Activated CD4-positive, alpha-beta T cell treated with anti-CD3 and anti-CD28 coated beads, Interleukin-2, amount 10 ng/mL, durations not matched to agents 7 days and 5 days (primary cell): ENCODE data around the gene MAML3. TPM values are rescaled to one million over a fixed set of nuclear protein-coding genes. Genes with fewer than 3 reads are reported as not detected.

ENCODE experiments used
- CTCF ChIA-PET: fragments of 350-600 bp; sonication (Branson Sonifier 250); formaldehyde crosslinking; loops from one replicate; lab custom pipeline; 2021; ENCODE audit warnings: antibody characterized with exemption; lab: Charles Lee
- POLR2A ChIA-PET: fragments of 350-600 bp; sonication (Branson Sonifier 250); formaldehyde crosslinking; loops from one replicate; lab custom pipeline; 2021; ENCODE audit warnings: antibody characterized with exemption; lab: Charles Lee
- DNase-seq: peaks from one replicate; pipeline ENCODE4 v3.0.0-alpha.2; 2020
- H3K27ac Mint-ChIP-seq: one replicate; pipeline ENCODE4 v1.8.0; 2021; ENCODE audit warnings: mild to moderate bottlenecking, moderate library complexity, mixed read lengths
- H3K27me3 Mint-ChIP-seq: one replicate; pipeline ENCODE4 v1.8.0; 2021; ENCODE audit warnings: mixed read lengths
- H3K36me3 Mint-ChIP-seq: one replicate; pipeline ENCODE4 v1.8.0; 2021; ENCODE audit warnings: low read depth, mixed read lengths
- H3K4me1 Mint-ChIP-seq: one replicate; pipeline ENCODE4 v1.8.0; 2021; ENCODE audit warnings: mixed read lengths
- H3K4me3 Mint-ChIP-seq: one replicate; pipeline ENCODE4 v1.8.0; 2021; ENCODE audit warnings: mild to moderate bottlenecking, moderate library complexity, mixed read lengths
- H3K9me3 Mint-ChIP-seq: one replicate; pipeline ENCODE4 v1.8.0; 2021; ENCODE audit warnings: mixed read lengths
- total RNA-seq, 2 experiments: library from RNA; stranded (reverse); gene quantifications; one replicate each; pipeline ENCODE4 v1.2.3, GENCODE V29; 2021

MAML3 gene
- total RNA-seq, 2 experiments from 2014 or later, result 2.0 to 2.2 TPM

DNA sequence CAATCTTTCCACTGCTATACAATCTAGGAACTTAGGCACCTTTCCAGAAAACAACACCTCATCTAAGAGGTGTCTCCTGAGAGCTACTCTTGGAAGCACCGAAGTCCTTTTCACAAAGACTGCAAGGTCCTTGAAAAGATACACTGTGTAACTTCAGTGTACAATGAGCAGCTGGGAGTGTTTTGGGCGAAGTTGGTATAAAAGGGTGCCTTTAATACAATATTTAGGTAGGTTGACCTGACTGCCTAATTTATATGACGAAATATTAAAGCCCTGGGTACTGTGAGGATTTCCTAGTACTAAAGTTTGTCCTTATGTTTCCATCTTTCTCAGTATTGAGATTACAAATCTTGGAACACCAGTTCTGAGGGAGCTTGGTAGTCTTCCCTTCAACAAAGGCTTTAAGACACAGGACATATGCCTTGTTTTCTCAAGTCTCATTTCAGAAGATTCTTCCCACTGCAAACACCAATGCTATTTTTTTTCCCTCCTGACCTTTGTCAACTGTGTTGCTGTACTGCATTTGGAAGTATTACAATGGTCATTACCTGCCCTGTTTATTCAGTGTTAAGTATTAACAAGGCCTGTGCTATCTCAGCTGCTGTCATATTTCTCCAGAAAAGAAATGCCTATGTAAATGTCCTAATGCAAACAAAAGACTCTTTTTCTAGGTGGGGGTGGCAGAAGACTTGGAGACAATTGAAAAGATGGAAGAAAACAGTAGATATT lies 134.2 kb downstream of the MAML3 start:
- no peaks in the 10 kb centered on the region for H3K27me3 Mint-ChIP-seq
- POLR2A ChIA-PET, result no interaction called here
- CTCF ChIA-PET, result interaction anchor here (0.7 to 1.1 kb wide), 2 partner anchors 47 to 203 kb away, joined by 4 to 6 read pairs; no protein-coding TSS in a partner anchor

DNA sequence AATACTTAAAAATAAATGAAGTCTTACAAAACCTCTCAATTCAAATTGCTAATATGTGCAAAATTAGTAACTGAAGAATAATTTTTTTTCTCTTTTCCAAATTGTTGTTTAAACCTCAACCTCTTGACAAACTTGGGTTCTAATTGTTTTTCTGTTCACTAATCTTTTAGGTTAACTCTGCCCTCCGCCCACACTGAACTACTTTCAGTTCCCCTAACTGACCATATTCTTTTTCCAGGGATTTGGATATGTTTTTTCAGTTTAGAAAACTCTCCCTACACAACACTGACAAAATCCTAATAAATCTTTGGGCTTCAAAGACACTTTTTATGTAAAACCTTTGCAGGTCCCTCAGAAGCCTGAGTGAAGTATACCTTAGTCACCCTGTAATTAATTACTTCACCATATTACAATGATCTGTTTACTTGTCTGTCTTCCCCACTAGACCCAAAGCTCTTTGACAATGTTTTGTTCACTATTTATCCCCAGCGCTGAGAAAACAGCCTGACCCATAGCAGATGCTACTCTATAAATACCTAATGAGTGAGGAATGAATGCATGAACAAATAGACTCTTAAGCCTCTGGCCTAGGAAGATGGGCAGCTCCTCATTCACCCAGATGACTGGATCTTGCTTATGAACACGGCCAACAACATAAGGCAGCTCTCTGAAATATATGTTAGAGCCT lies 134.9 kb downstream of the MAML3 start:
- no peak for DNase-seq
- Mint-ChIP-seq H3K36me3 (no peaks in the 10 kb centered on the region), H3K4me3 (no peak overlapping the region), H3K27me3 (peaks cover 4% of the 10 kb centered on the region), H3K27ac (no peak overlapping the region), H3K9me3 (no peaks in the 10 kb centered on the region), H3K4me1 (no peaks in the 10 kb centered on the region)
- CTCF ChIA-PET, result interaction anchor here (1.1 kb wide), 1 partner anchor 204 kb away, joined by 6 read pairs; no protein-coding TSS in a partner anchor
- POLR2A ChIA-PET, result interaction anchor here (0.6 kb wide), 1 partner anchor 23 kb away, joined by 3 read pairs; no protein-coding TSS in a partner anchor

More for the DNA sequence above, 134.2 kb downstream of the MAML3 start:
- Mint-ChIP-seq H3K9me3 (no peaks in the 10 kb centered on the region), H3K4me3 (no peak overlapping the region), H3K27ac (no peak overlapping the region), H3K4me1 (no peaks in the 10 kb centered on the region), H3K36me3 (no peaks in the 10 kb centered on the region)
- DNase-seq, result no peak

DNA sequence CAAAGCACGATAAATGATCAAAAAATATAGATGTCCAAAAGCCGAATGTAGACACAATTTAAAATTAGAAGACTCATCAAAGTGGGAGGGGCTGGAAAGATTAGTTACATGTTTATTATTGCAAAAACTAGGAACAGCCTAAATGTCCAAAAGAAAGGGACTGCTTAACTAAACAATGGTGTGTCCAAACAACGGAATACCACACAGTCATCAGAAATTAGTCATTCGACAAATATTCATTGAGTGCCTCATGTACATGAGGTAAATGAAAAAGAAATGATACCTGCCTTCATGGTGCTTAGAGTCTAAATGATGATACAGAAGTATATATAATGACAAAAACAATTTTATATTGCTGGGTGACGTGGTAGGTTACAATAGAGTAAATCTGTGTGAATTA lies 139.7 kb downstream of the MAML3 start:
- H3K27ac Mint-ChIP-seq, result no peak overlapping the region
- peaks cover 10% of the 10 kb centered on the region for H3K27me3 Mint-ChIP-seq
- no peak overlapping the region for H3K4me3 Mint-ChIP-seq
- peaks cover 8% of the 10 kb centered on the region for H3K4me1 Mint-ChIP-seq
- H3K36me3 Mint-ChIP-seq, result no peaks in the 10 kb centered on the region
- ChIA-PET POLR2A (no interaction called here), CTCF (no interaction called here)
- DNase-seq, result no peak
- no peaks in the 10 kb centered on the region for H3K9me3 Mint-ChIP-seq

DNA sequence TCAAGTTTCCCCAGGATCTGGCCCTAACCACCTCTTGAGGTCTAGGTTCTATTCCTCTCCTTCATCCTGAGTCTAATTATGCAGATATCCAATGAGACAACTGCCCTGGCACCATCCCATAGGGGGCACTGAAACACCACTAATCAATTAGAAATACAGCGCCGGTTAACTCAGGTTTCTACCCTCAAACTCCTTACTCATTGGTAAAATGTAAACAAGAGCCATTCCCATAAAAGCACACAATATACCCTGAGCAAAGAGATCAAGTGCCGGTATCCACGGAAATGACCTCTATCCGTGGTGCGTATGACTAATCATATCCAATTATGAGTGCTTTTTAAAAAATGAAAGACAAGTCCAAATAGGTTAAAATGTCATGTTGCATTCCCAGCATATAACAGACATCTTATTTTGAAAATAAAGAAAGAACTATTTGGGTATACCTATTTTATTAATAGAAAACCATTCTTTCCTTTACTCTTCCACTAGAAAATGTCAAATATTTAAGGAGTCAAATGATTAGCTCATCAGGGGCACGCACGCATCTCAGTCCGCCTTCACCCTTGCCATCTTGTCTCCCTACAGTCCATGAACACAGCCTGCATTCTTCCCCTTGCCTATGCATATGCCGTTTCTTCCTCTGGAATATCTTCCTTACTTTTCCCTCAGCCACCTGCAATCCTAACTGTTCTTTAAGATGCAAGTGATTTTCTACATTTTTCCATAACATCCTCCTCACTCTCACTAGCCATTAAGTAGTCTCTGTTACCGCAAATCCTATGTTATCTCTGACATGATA lies 141.1 kb downstream of the MAML3 start:
- Mint-ChIP-seq H3K4me3 (no peak overlapping the region), H3K36me3 (no peaks in the 10 kb centered on the region), H3K4me1 (peaks cover 8% of the 10 kb centered on the region), H3K27me3 (peaks cover 10% of the 10 kb centered on the region), H3K9me3 (no peaks in the 10 kb centered on the region), H3K27ac (no peak overlapping the region)
- DNase-seq, result peak; percentile 69
- ChIA-PET CTCF (interaction anchor here (0.6 to 1.8 kb wide), 10 partner anchors 10 to 1240 kb away, joined by 3 to 13 read pairs (median 3); no protein-coding TSS in a partner anchor), POLR2A (no interaction called here)

DNA sequence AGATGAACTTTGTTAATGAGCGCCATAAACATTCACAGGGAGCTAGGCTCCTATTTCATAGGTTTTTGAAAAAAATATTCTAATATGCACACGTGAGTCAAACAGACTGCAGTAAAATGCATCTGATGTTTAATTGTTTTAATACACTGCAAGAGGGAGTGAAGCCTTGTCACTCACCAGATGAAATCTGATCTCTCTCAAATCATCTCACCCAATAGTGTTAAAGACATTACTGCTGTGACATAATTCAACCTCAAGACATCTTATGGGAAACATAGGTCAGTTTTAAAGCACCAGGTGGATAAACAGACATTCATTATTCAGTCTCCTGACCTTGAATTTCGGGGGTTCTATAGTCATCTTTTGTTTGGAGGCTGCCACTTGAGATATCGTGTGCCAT lies 148.3 kb downstream of the MAML3 start:
- Mint-ChIP-seq H3K27me3 (no peaks in the 10 kb centered on the region), H3K27ac (no peak overlapping the region), H3K4me3 (no peak overlapping the region), H3K36me3 (no peaks in the 10 kb centered on the region), H3K9me3 (no peaks in the 10 kb centered on the region), H3K4me1 (no peaks in the 10 kb centered on the region)
- ChIA-PET CTCF (no interaction called here), POLR2A (no interaction called here)
- no peak for DNase-seq

DNA sequence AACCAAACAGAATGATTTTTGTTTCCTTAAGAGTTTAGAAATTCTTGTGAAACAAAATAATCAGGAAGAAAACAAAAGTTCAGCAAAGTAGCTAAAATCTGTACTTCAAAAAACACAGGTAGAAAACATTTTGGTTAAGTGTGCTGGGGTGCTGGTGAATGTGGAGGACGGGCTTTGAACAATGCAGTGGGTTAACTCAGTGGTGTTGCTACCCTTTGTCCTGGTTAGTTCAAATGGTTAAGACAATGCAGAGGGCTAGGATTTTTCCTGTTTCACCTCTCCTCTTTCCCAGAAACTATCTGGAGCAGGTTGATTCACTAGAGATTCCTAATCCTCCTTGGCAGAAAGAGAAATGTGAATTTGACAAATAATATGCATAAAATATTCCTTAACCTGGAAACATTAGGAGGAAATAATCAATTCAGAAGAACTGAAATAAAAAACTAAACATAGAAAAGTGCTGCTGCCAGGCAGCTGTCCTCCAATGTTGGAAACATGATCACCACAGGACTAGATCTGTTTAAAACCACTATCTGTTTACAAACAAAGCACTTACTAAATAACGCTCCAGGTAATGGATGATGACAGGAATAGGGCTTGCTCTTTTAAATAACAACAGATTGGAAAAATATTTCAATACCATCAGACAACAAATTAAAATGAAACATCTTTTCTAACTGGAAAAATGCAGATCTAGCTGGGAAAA lies 148.9 kb downstream of the MAML3 start:
- H3K4me3 Mint-ChIP-seq, result no peak overlapping the region
- no peaks in the 10 kb centered on the region for H3K27me3 Mint-ChIP-seq
- H3K27ac Mint-ChIP-seq, result no peak overlapping the region
- H3K4me1 Mint-ChIP-seq, result no peaks in the 10 kb centered on the region
- H3K9me3 Mint-ChIP-seq, result no peaks in the 10 kb centered on the region
- no peaks in the 10 kb centered on the region for H3K36me3 Mint-ChIP-seq
- no peak for DNase-seq
- ChIA-PET CTCF (no interaction called here), POLR2A (no interaction called here)

DNA sequence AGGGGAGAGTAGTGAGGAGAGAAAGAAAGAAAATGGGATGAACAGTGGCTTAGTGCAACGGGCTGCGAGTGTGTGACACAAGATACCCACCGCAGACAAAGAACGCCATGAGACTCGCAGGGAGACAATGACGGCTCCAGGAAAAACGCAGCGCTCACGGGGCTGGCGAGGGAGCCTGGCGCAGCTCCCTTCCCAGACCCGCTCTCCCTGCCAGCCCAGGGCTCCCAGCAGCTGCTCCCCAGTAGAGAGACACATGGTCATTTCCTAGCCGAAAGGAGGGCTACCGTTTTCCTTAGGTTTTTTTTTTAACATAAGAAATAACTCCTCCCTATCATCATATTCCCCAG lies 149.5 kb downstream of the MAML3 start:
- H3K9me3 Mint-ChIP-seq, result no peaks in the 10 kb centered on the region
- H3K4me3 Mint-ChIP-seq, result no peak overlapping the region
- ChIA-PET POLR2A (no interaction called here), CTCF (no interaction called here)
- H3K27ac Mint-ChIP-seq, result no peak overlapping the region
- no peaks in the 10 kb centered on the region for H3K4me1 Mint-ChIP-seq
- H3K27me3 Mint-ChIP-seq, result no peaks in the 10 kb centered on the region
- no peak for DNase-seq
- no peaks in the 10 kb centered on the region for H3K36me3 Mint-ChIP-seq

DNA sequence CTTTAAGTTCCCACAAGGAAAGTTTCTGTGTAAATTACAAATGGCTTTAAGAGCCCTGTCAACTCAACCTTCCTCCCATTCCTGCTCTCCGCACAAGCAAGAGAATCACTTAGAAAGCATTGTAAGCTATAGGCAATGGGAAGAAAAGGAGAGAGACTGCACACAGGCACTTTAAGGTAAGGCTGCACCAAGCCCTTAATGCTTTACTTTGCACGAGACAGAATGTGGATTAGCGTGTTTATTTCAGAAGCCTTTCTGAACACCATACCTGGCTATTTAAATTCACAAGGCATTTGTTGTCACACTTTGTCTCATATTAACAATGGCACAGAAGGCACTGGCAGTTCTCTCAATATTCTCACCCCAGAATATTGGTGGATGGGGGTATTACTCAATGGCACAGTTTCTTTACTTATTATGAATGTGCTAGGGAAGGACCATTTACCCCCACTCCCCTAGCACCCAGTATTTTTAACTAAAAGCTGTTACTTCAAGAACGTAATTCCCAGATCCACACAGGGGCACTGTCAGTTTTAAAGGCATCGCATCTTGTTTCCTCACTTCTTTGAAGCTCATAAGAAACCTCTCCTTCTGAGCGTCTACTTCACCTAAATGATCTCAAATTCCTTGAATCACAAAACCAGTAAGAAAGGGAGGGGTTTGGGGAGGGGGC lies 150.0 kb downstream of the MAML3 start:
- CTCF ChIA-PET, result no interaction called here
- Mint-ChIP-seq H3K36me3 (no peaks in the 10 kb centered on the region), H3K27me3 (peaks cover under 1% of the 10 kb centered on the region), H3K4me3 (no peak overlapping the region), H3K27ac (no peak overlapping the region), H3K4me1 (no peaks in the 10 kb centered on the region), H3K9me3 (no peaks in the 10 kb centered on the region)
- POLR2A ChIA-PET, result no interaction called here
- DNase-seq, result no peak

DNA sequence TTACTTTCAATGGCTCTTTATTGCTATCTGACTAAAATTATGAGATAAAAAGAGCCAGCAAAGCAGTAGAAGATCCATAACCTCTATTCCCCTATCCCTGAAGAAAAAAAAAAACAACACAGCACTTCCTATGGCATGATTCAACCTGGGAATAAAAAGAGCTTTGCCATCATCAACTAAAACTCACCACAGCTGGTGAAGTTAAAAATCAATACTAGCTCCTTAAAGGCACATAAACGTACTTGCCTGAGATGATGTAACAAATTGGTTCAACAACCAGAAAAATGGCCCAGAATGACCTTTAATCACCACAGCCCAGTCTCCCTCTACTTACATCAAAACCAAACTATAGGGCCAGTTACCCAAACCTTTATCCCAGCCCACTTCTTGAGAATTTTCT lies 153.8 kb downstream of the MAML3 start:
- POLR2A ChIA-PET, result no interaction called here
- H3K4me1 Mint-ChIP-seq, result no peaks in the 10 kb centered on the region
- no peak overlapping the region for H3K27ac Mint-ChIP-seq
- no peak overlapping the region for H3K4me3 Mint-ChIP-seq
- peaks cover 3% of the 10 kb centered on the region for H3K9me3 Mint-ChIP-seq
- no peak for DNase-seq
- no peaks in the 10 kb centered on the region for H3K36me3 Mint-ChIP-seq
- H3K27me3 Mint-ChIP-seq, result peaks cover 4% of the 10 kb centered on the region
- CTCF ChIA-PET, result interaction anchor here (0.6 kb wide), 1 partner anchor 8 kb away, joined by 3 read pairs; no protein-coding TSS in a partner anchor

DNA sequence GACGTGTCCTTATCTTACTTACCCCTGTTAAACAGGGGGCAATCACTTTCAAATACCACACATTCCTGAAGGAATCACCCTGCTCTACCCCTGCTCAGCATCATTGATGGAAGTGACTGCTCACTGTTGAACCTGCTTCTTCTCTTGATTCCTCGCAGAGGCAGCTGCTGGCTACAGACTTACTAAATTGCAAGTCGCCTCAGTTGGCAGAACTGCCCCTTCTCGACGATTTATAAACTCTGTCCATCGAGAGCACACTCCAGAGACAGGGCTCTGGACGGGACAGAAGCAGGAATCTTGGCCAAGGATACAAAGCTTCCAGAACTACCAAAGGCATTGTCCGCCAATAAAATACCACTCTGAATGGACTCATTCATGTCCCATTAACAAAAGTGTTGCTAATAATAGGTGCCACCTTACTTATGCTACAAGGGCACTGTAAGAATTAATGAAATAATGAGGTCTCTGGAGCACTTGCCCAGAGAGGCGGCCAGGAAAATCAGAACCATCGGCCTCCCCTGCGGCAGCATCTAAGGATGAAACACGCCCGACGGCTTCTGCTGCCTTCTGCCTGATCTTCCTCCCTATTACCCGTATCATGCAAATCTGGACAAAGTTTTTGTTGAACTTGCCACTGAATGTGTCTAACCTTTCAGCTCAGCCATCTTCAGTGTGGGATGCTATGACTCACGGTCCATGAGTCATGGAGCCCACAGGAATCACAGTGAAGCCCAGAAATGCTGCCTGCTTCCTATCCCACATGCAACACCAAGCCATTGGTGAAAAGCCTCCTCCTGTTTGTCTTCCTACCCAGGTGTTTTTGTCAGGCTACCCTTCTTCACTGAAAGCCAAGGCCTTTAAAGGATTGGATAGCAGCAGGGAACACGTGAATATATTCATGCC lies 164.9 kb downstream of the MAML3 start:
- H3K9me3 Mint-ChIP-seq, result peaks cover 2% of the 10 kb centered on the region
- ChIA-PET POLR2A (interaction anchor here (0.6 kb wide), 1 partner anchor 57 kb away, joined by 3 read pairs; no protein-coding TSS in a partner anchor), CTCF (interaction anchor here (1.0 kb wide), 1 partner anchor 16 kb away, joined by 3 read pairs; no protein-coding TSS in a partner anchor)
- H3K4me1 Mint-ChIP-seq, result no peaks in the 10 kb centered on the region
- H3K36me3 Mint-ChIP-seq, result no peaks in the 10 kb centered on the region
- peaks cover 2% of the 10 kb centered on the region for H3K27me3 Mint-ChIP-seq
- H3K4me3 Mint-ChIP-seq, result no peak overlapping the region
- H3K27ac Mint-ChIP-seq, result no peak overlapping the region
- DNase-seq, result no peak

DNA sequence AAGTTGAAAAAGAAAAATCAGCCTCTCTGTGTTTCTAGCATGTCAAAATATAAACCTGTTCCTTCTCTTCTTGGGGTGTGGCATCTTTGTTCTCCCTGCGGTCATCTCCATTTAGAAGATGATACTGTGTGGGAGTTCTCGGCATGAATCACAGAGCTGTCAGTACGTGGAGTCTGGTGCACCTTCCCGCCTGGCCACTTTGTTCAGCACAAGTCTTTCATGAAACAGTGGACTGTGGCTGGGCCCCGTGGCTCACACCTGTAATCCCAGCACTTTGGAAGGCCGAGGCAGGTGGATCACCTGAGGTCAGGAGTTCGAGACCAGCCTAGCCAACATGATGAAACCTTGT lies 166.5 kb downstream of the MAML3 start:
- POLR2A ChIA-PET, result no interaction called here
- Mint-ChIP-seq H3K36me3 (no peaks in the 10 kb centered on the region), H3K27ac (no peak overlapping the region), H3K4me1 (no peaks in the 10 kb centered on the region), H3K27me3 (peaks cover 2% of the 10 kb centered on the region), H3K4me3 (no peak overlapping the region), H3K9me3 (peaks cover 2% of the 10 kb centered on the region)
- CTCF ChIA-PET, result no interaction called here
- no peak for DNase-seq
